Measurements from ENCODE around the gene SELE. TPM values are rescaled to one million over a fixed set of nuclear protein-coding genes. Genes with fewer than 3 reads are reported as not detected.

The SELE gene
- total and polyA plus RNA-seq, 10 donors, result 0.04 to 2.9 (median 0.29) TPM; not detected in 5

- intact Hi-C loops (cut with DNase I; ENCODE audit: low total_unique reads), result no loop called here
- no peak for TF ChIP-seq POLR2A (IDR thresholded peaks at IDR 0.05)
- WGBS, 5 donors, result 86 to 96% (median 93%) methylated on average over 2 of the region's 2 CpGs
Observed at GRCh38 chr1:169746550-169746949, 12.7 kb upstream of the SELE start.

GRCh38 chr1:169745015-169745861, 11.4 kb upstream of the SELE start:
- Histone ChIP-seq H3K9me3 (no peaks in the 10 kb centered on the region), H3K4me1 (no peaks in the 10 kb centered on the region), H3K36me3 (no peaks in the 10 kb centered on the region), H3K27ac (no peak overlapping the region), H3K27me3 (replicated peaks in 1 of 7) (peaks cover 0 to 8% (median 0%) of the 10 kb centered on the region in 7 donors), H3K4me3 (no peak overlapping the region)
- 77 to 89% (median 82%) methylated on average over 5 of the region's 5 CpGs for WGBS, 5 donors
- no peak for DNase-seq
- no peak for TF ChIP-seq POLR2AphosphoS5 (IDR thresholded peaks at IDR 0.05)
- no peak for TF ChIP-seq POLR2A (IDR thresholded peaks at IDR 0.05)
- intact Hi-C loops (cut with DNase I; ENCODE audit: low total_unique reads), result no loop called here

More at GRCh38 chr1:169746550-169746949, 12.7 kb upstream of the SELE start:
- no peak for DNase-seq
- H3K4me3 ChIP-seq, result no peak overlapping the region
- H3K4me1 ChIP-seq, result no peaks in the 10 kb centered on the region
- peaks cover 0 to 3% (median 0%) of the 10 kb centered on the region in 7 donors for H3K27me3 ChIP-seq (replicated peaks in 1 of 7)
- no peak overlapping the region for H3K27ac ChIP-seq
- no peaks in the 10 kb centered on the region for H3K9me3 ChIP-seq
- no peaks in the 10 kb centered on the region for H3K36me3 ChIP-seq

DNA sequence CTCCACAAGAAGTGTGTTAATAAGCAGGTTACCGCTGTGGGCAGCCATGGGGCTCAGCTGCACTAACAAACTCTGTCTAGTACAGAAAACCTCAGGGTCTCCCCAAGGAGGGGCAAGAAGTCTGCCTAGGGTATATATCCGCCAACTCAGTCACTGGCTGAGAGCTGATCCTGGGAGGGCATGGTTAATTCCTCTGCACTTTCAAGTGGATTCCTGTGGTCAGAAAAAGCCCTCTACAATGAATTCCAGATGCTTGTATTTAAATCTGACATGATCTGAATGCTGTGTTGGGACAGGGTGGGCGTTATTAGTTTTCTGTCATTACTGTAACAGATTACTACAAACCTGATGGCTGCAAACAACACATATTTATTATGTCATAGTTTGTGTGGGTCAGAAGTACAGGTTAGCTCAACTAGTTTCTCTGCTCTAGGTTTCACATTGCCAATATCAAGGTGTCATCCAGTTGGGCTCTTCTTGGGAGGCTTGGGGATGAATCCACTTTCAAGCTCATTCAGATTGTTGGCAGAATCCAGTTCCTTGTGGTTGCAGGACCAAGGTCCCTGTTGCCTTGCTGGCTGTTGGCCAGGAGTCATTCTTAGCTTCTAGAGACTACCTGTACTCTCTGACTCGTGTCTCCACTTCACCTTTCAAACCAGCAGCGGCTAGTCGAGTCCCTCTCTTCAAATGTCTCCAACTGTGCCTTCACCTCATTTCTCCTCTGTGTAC, 8.0 kb upstream of the SELE start:
- no peak for DNase-seq
- no peaks in the 10 kb centered on the region for H3K4me1 ChIP-seq
- peaks cover 0 to 19% (median 0%) of the 10 kb centered on the region in 7 donors for H3K27me3 ChIP-seq (replicated peaks in 1 of 7)
- H3K27ac ChIP-seq, result no peak overlapping the region
- 78 to 91% (median 88%) methylated on average over 6 of the region's 6 CpGs for WGBS, 5 donors
- H3K36me3 ChIP-seq, result no peaks in the 10 kb centered on the region
- no peaks in the 10 kb centered on the region for H3K9me3 ChIP-seq
- intact Hi-C loops (cut with DNase I; ENCODE audit: low total_unique reads), result no loop called here
- no peak for TF ChIP-seq POLR2A (IDR thresholded peaks at IDR 0.05)
- TF ChIP-seq, protein P1, sequence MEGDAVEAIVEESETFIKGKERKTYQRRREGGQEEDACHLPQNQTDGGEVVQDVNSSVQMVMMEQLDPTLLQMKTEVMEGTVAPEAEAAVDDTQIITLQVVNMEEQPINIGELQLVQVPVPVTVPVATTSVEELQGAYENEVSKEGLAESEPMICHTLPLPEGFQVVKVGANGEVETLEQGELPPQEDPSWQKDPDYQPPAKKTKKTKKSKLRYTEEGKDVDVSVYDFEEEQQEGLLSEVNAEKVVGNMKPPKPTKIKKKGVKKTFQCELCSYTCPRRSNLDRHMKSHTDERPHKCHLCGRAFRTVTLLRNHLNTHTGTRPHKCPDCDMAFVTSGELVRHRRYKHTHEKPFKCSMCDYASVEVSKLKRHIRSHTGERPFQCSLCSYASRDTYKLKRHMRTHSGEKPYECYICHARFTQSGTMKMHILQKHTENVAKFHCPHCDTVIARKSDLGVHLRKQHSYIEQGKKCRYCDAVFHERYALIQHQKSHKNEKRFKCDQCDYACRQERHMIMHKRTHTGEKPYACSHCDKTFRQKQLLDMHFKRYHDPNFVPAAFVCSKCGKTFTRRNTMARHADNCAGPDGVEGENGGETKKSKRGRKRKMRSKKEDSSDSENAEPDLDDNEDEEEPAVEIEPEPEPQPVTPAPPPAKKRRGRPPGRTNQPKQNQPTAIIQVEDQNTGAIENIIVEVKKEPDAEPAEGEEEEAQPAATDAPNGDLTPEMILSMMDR (IDR thresholded peaks at IDR 0.05 in 8 of 11, conservative IDR thresholded peaks at IDR 0.05 in 3 of 11), result no peak
- no peak for TF ChIP-seq POLR2AphosphoS5 (IDR thresholded peaks at IDR 0.05)
- H3K4me3 ChIP-seq, result no peak overlapping the region

- Histone ChIP-seq H3K9me3 (no peaks in the 10 kb centered on the region), H3K4me1 (no peaks in the 10 kb centered on the region), H3K27ac (no peak overlapping the region), H3K36me3 (no peaks in the 10 kb centered on the region), H3K27me3 (replicated peaks in 1 of 7) (peaks cover 0 to 19% (median 0%) of the 10 kb centered on the region in 7 donors), H3K4me3 (no peak overlapping the region)
- DNase-seq, result no peak
- WGBS, 5 donors, result 51 to 78% (median 71%) methylated on average over 5 of the region's 5 CpGs
- no peak for TF ChIP-seq POLR2A (IDR thresholded peaks at IDR 0.05)
- TF ChIP-seq, protein P1 (IDR thresholded peaks at IDR 0.05 in 8 of 11, conservative IDR thresholded peaks at IDR 0.05 in 3 of 11), result no peak
- no peak for TF ChIP-seq POLR2AphosphoS5 (IDR thresholded peaks at IDR 0.05)
- intact Hi-C loops (cut with DNase I; ENCODE audit: low total_unique reads), result no loop called here
Observed at GRCh38 chr1:169739980-169740379, 6.1 kb upstream of the SELE start.

- Histone ChIP-seq H3K4me3 (no peak overlapping the region), H3K27me3 (replicated peaks in 1 of 7) (peaks cover 0 to 9% (median 0%) of the 10 kb centered on the region in 7 donors), H3K36me3 (no peaks in the 10 kb centered on the region), H3K27ac (no peak overlapping the region), H3K9me3 (no peaks in the 10 kb centered on the region), H3K4me1 (no peaks in the 10 kb centered on the region)
- 68 to 87% (median 85%) methylated on average over 4 of the region's 4 CpGs for WGBS, 5 donors
- DNase-seq, result no peak
- intact Hi-C loops (cut with DNase I; ENCODE audit: low total_unique reads), result no loop called here
- no peak for TF ChIP-seq POLR2AphosphoS5 (IDR thresholded peaks at IDR 0.05)
- TF ChIP-seq, protein P1 (IDR thresholded peaks at IDR 0.05 in 8 of 11, conservative IDR thresholded peaks at IDR 0.05 in 3 of 11), result no peak
- no peak for TF ChIP-seq POLR2A (IDR thresholded peaks at IDR 0.05)
Observed at GRCh38 chr1:169731446-169731845, 2.4 kb downstream of the SELE start.

All from spleen (tissue), 11 donors.